K562 (cell line): ENCODE results near the gene RETREG1. TPM values are rescaled to one million over a fixed set of nuclear protein-coding genes. Genes with fewer than 3 reads are reported as not detected.

Experiments used
- CHCHD3 ChIP-seq: fragments of 250-450 bp; sonication (Bioruptor Pico); IDR thresholded peaks from 2 replicates; pipeline ENCODE4 v2.1.2; 2022; ENCODE audit warnings: mild to moderate bottlenecking
- MAFK ChIP-seq: IDR thresholded peaks from 2 replicates; pipeline ENCODE4 v1.6.1; 2011; ENCODE audit warnings: low read length, improper control_type of control experiment
- MEF2A ChIP-seq: IDR thresholded peaks from 2 replicates; pipeline ENCODE4 v1.6.1; 2011; ENCODE audit warnings: low read depth, mild to moderate bottlenecking, low read length, moderate library complexity; ENCODE audit not compliant: control insufficient read depth
- MGA ChIP-seq: fragments of 450-650 bp; IDR thresholded peaks from 2 replicates; pipeline ENCODE4 v1.6.1; 2016; ENCODE audit warnings: mild to moderate bottlenecking, moderate library complexity
- NEUROD1 ChIP-seq: fragments of 150-350 bp; IDR thresholded peaks from 2 replicates; pipeline ENCODE4 v1.6.1; 2014; ENCODE audit warnings: borderline replicate concordance, low read length, low read depth; ENCODE audit not compliant: partially characterized antibody
- SETDB1 ChIP-seq: IDR thresholded peaks from one replicate; pipeline ENCODE4 v1.6.1; 2012; ENCODE audit warnings: low read length, control low read depth, inconsistent platforms
- SNAPC5 ChIP-seq: fragments of 250-450 bp; sonication (Bioruptor Pico); IDR thresholded peaks from 2 replicates; pipeline ENCODE4 v1.8.0; 2021; ENCODE audit warnings: moderate library complexity, mild to moderate bottlenecking, inconsistent platforms
- THAP7 ChIP-seq: fragments of 250-450 bp; sonication (Bioruptor Pico); IDR thresholded peaks from 2 replicates; pipeline ENCODE4 v1.5.0; 2021
- YBX1 ChIP-seq: fragments of 450-650 bp; IDR thresholded peaks from 2 replicates; pipeline ENCODE4 v1.7.1; 2016; ENCODE audit warnings: mild to moderate bottlenecking
- ZBED1 ChIP-seq: IDR thresholded peaks from 2 replicates; pipeline ENCODE4 v1.6.1; 2014
- ZBTB49 ChIP-seq: sonication (generic); formaldehyde crosslinking; IDR thresholded peaks from 2 replicates; pipeline ENCODE4 v1.8.0; 2022; ENCODE audit warnings: missing genetic modification reagents, mild to moderate bottlenecking, borderline replicate concordance
- ZNF165 ChIP-seq: fragments of 250-450 bp; sonication (Bioruptor Pico); IDR thresholded peaks from 2 replicates; pipeline ENCODE4 v1.4.0; 2020; ENCODE audit warnings: borderline replicate concordance
- ZNF3 ChIP-seq: fragments of 250-450 bp; sonication (Bioruptor Pico); IDR thresholded peaks from 2 replicates; pipeline ENCODE4 v1.5.0; 2021; ENCODE audit warnings: mild to moderate bottlenecking, moderate library complexity
- polyA plus RNA-seq, 8 experiments: library from polyadenylated mRNA; depleted of rRNA in 4 of 8; stranded (reverse) in 5 of 8; unstranded in 3 of 8; fragments of >200 nt; fragmentation: Nextera tagmentation in 2 of 8; fragmentation: Illumina TruSeq in 1 of 8; extraction: Ambion mirVana in 2 of 8; extraction: Trizol in 1 of 8; gene quantifications; 2 replicates each; pipeline versions ENCODE4 v1.2.1 to v1.2.3, GENCODE V29; 2011 to 2014; ENCODE audit warnings: inconsistent platforms in 1 of 8, missing spikeins in 1 of 8
- total RNA-seq, 7 experiments: library from RNA; depleted of rRNA in 6 of 7; stranded (reverse); fragments of >200 nt in 6 of 7; fragmentation: Illumina TruSeq in 2 of 7; extraction: Trizol in 2 of 7; gene quantifications; 2 replicates each; pipeline versions ENCODE4 v1.2.1 to v1.2.3, GENCODE V29; 2011 to 2021; ENCODE audit warnings: low replicate concordance in 1 of 7

RETREG1 gene
- total and polyA plus RNA-seq, 9 of the 15 experiments (the other 6 are each of a cell fraction or from before 2014, with no cell fraction given) = 0.01 to 0.20 (median 0.08) TPM; not detected in 5

GRCh38 chr5:16465544-16466432 is 151.0 kb downstream of the RETREG1 start, which contains the start of gene ZNF622 (continued):
- no peak for TF ChIP-seq ZBTB49
- no peak for TF ChIP-seq ZNF165 (CRISPR knock-in tag)
- peak; percentile 63 for TF ChIP-seq NEUROD1
- TF ChIP-seq YBX1 = no peak
- TF ChIP-seq CHCHD3 (CRISPR knock-in tag) = no peak
- TF ChIP-seq ZBED1 = no peak
- TF ChIP-seq MGA = no peak
- TF ChIP-seq MAFK = no peak
- no peak for TF ChIP-seq ZNF3
- TF ChIP-seq SNAPC5 (CRISPR knock-in tag) = no peak
- peak; percentile 96 for TF ChIP-seq SETDB1
- no peak for TF ChIP-seq MEF2A
- TF ChIP-seq THAP7 (CRISPR knock-in tag) = no peak
